NK-92 treated with Interleukin-12 subunit alpha and Interleukin-12 subunit beta, amount 100 ng/mL, for 24 hours (cell line): ENCODE data around the gene NLGN4X.
"Not testable (repeated sequence)": the region's sequence is repeated elsewhere in the genome, so short reads cannot be mapped to it uniquely, and the experiment has no call there.

Source experiments
- DNase-seq: peaks from one replicate; lab custom pipeline; 2025; lab: John Stamatoyannopoulos, UW

Gene NLGN4X

DNA sequence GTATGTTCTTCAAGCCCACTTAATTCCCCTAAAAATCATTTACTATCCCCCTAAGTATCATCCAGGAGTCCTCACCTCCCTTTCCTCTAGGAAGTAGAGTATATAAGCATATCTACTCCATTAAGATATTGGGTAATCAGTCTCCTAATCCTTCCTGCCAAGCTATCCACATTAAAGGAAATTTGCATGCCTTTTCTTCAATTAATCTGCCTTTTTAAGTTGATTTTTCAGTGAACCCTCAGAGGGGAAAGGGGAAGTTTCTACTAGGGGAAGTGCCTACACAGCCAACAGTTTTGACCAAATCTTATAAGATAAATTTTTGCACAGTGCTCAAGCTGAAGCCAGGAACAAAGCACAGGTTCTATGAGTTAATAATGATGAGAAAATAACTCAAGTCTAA lies 222.8 kb downstream of the NLGN4X start:
- no peak for DNase-seq

DNA sequence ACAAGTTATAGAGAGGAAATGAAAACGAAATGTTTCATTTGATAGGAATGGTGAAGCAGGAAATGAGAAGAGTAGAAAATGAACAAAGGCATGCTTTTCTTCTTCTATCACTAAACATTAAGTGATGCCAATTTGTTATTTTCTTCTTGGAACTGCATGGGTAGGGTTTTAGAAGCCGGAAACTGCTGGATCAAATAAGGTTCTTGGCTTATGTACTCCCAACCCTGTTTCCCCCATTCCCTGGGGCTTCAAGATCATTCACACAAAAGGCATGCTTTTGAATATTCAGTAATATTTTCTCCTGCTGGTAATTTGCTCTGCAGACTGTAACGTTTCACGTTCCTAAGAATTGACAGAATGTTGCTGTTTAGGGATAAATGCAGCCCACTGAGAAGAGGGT lies 224.1 kb downstream of the NLGN4X start:
- DNase-seq: no peak

DNA sequence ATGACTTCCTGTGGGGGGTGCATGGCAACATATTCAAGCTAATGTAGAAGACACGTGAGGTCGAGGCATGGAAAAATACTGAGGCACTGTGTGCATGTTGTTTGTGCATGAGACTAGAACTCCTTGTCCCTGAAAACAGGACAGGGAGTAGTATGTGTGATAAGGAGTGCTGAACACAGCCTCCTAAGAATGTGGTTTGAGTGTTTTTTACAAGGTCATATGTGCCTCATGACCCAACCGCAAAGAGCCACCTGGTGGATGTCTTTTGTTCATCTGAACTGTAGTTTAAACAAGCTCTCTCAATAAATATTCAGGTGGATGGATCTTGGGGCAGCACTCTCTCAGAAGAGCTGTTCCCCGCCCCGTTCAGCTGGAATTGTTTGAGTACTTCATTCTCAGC lies 226.6 kb downstream of the NLGN4X start:
- no peak for DNase-seq

DNA sequence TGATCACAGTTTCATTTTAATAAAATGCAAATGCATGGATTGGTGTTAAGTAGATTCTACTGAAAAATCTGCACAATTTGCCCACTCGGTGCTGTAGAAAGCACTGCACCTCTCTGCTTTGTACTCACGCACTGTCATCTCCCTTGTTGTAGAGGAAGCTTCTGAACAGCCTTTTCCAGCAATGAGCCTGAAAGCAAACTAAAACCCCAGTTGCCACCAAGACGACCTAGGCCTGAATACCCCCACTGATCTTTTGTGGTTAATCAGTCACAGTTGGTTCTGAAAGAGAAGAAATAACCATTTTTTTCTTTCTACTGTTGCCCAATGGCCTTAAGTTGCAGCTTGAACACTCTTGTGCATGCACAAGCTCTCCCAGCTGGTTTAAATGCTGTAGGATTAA lies 229.8 kb downstream of the NLGN4X start:
- DNase-seq: no peak

DNA sequence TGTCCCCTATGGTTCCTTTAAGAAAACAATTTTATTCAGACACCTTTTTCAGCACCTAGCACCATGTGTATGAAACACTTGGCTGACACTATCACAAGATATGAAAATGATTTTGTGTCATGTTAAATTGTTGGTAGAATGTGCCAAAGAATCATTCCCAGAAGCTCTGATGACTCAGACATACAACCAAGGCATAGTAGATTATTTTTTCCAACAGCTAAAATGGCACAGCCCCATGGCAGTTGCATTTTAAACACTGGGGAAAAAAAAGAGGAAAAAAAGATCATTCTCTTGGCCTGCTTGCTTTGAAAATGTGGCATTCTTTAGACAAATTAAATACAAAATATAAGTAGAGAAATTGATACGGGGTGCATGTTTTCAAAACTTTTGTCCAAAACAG lies 230.2 kb downstream of the NLGN4X start:
- DNase-seq: no peak

DNA sequence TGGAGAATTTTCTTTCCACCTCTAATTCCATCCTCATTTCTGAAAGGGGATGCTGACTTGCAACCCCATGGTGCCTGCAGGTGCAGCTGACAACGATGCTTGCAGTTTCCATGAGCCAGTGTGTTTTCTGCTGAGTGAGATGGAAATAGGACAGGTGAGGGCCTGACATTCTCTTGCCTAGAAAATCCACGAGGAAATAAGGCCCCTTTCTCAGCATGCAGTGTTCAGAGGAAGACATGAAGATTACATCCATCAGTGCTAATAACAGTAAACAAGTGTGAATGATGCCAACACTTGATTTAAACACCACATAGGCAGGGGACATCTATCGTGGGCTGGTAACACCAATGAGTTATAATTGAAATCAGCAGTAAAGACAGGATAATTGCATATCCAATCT lies 237.3 kb downstream of the NLGN4X start:
- no peak for DNase-seq

DNA sequence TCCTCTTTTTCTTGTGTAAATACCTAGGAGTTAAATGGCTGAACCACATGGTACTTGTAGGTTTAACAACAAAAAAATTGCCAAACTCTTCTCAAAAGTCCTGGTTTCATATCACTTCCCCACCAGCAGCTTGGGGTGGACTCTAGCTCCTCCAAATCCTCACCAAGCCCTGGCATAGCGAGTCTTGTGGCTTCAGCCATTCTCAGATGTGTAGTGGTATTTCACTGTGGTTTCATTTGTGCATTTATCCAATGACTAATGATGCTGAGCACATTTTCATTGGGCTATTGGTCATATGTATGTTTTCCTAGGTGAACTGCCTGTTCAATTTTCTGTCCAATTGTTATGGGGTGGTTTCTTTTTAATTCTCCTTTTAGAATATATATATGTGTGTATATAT lies 249.3 kb downstream of the NLGN4X start:
- no peak for DNase-seq

DNA sequence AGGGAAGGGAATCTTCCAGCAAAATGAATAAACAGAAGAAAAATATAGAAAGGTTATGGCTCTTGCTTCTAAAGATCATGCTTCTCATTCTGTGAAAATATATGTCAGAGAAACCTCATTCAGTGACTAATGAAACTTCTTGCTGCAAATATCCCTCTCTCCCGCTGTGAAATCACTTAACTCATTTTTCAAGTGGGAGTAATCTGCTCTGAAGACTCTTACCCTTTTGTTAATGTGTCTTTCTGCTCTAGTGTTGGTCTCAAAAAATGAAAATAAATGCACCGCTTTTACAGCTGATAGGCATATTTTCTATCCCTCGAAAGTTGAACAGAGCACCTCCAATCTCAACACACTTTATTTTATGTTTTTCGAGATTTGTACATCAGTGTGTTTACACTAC lies 252.3 kb downstream of the NLGN4X start:
- no peak for DNase-seq

DNA sequence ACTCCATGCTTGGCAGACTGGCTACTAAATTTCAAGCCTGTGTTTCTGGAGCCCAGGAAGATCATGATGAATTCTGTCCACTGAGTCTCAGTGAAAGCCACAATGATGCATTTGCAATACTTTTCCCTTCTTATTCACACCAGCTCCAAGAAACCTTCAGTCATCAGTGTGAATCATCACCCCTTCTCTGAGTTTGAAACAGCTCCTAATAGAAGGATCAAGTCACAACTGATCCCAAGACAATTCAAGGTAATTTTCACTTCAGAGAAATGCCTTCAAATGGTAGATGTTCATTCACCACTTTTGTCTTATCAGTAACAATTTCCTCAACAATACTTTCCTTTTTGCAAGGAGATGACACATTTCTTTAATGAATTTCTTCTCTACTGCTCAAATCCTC lies 257.4 kb downstream of the NLGN4X start:
- DNase-seq: no peak

DNA sequence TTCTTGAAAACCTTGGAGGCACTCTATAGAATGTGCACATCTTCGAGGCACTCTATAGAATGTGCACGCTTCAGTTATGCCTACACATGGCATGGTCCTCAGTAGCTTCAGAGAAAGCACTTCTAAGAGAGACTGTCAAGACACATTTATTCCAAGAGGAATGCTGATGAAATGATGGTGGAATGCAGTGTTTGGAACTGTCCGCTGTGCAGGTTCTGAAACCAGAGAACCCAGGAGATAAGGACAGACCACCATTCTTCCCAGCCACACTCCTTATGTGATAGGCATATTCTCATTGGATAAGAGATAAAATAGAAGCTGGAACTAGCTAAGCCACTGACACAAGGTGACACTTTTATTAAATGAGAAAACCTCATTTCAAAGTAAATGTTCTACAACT lies 263.3 kb downstream of the NLGN4X start:
- DNase-seq: no peak

DNA sequence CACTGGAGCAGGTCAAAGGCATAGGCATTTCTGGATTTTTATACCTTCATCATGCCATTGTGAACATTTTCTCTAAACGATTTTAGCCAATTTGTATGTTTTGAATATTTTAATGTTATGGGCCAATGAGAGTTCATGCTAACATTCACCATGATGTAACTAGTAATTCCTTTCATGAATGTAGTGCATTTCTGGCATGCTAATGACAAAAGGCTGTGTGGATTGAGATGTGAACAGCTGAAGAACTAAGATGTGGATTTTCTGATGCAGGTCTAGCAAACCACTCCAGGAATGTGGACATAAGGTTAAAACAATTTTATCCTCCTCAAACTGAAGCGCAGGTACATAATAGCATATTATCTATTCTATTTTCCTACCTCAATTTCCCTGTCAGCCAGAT lies 269.4 kb downstream of the NLGN4X start:
- DNase-seq: no peak

DNA sequence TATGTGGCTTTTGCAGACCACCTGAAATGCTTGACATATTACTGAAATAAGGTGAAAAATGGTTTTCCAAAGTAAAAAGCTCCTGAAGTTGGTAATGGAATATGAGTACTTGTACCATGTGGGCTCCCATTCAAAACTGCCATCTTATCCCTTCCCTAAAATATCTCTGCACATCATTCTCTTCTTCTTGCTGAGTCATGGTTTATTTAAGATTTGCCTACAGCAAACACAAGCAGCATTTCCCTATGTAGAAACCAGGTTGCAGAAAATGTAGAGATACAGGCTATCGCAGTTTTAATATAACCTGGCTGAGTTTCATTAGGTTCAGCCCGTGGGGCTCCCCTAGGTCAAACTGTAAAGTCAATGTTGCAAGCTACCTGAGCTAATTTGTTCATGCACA lies 270.1 kb downstream of the NLGN4X start:
- no peak for DNase-seq

DNA sequence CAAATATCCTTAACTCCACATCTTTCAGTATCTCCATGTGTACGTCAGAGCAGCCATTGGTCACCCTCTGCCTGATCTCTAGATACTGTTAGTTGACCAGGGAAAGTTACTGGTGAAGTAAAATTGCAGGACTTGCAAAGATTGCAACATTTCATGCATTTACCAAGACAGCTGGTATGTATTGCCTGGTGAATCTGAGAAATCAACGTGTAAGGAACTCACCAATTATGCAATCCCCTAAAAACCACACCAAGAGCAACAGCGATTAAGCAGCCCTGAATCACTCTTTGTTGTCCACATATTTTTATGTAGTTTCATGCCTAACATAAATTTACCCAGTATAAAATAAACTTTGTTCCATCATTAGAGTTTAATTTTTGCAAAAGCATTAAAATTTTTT lies 271.2 kb downstream of the NLGN4X start:
- no peak for DNase-seq

DNA sequence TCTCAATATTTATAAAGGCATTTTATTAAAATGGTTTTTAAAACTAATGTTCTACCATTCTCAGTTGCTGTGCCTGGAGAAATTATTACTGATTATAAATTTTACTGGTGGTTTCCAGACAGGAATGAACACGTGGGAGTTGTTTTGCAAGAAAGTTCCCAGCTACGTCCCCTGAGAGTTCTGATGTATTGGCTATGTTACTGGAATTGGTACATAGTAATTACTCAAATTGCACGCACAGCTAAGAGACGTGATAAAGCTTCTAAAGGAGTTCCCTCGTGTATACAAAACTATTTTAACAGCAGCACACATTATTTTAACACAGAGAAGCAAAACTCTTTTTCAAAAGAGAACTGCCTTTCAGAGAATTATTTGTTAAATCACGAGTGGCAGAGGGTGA lies 292.2 kb downstream of the NLGN4X start:
- no peak for DNase-seq

DNA sequence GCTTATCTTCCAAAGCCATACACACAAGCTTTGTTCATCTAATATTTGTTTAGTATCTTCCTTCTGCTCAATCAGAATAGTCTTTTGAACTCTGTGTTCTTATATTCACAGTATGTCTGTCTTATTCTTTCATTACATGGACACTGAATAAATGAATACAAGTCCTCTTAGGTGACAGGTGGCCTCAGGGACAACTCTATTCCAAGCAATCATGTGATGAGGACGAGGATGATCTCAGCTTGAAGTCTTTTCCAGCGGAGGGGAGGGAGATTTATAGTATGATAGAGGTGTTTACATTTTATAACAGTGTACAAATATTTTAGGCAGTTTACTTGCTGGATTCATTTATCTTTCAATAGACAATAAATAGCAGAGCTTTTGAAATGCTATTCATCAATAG lies 300.4 kb downstream of the NLGN4X start:
- DNase-seq: no peak

DNA sequence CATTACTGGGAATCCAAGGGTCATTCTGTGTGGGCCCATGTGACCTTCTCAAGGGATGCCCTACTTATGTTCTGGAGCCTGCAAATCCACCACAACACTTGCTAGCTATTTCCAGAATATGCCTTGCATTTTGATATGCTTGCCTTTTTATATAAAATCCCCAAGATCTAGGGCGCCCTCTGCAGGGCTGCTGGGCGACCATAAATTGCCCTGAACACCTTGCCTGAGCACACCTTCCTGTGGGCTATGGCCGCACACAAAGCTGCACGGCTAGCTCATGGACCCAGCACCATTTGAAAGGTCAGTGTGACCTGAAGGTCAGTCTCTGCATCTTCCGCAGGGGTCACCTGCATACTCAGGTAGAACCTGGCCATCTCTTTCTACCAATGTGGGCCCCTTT lies 311.7 kb downstream of the NLGN4X start:
- no peak for DNase-seq

DNA sequence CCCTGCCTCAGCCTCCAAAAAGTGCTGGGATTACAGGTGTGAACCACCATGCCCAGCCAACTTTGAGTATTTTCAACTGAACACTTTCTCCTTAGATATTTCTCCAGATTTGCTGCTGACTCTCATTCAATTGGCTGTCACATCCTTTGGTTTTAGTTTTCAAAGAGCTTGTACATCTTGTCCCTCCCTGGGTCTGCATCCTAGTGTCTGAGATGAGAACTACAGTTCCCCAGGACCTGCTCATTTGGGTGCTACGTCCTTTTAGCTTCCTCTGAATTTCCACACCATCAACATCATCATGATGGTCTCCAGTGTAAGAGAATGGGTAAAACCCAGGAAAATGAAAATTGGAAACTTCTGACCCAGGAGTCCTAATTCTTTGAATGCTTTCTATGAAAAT lies 312.9 kb downstream of the NLGN4X start:
- no peak for DNase-seq

DNA sequence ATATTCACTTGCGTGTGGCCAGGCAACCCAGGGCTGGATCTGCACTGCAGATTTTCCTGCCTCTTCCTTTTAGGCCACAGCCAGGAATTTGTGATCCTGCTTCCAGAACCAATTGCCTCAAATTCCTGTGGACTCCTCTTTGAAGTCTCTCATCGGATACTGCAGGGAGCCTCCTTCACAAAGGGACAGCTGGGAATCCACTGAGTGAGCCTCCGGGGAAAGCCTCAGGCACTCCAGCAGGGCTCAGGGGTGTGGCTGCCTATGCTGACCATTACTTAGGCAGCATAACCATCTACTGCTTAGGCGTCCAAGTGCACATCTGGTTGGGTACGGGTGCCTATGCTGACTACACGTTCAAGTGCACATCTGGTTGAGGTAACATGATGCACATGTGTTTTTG lies 321.5 kb downstream of the NLGN4X start:
- DNase-seq: no peak

DNA sequence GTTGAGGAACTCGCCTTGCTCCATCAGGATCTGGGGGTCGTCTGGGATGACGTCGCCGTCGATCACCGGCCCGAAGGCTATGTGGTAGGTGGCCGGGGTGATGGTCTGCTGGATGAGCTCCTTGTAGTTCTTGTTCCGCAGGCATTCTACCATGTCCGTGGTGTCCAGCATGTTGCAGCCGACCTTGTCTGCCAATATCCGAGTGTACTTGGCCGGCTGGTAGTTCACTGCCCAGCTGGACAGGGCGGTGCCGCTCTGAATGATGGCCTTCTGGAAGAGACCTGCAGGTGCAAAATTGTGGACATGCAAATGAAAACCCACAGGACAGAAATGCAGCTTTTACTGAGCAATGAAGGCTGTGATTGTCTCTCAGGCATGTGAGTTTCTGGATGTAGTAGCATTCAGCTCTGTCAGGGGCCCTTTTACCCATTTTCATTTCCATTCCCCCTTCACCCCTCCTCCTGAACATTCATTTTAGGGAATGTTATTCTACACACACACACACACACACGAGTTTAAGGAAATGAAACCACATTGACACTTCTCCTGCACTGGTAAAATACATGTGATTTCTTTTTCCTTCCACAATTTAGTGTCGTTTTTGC lies 325.0 kb downstream of the NLGN4X start:
- DNase-seq: not testable (repeated sequence)

DNA sequence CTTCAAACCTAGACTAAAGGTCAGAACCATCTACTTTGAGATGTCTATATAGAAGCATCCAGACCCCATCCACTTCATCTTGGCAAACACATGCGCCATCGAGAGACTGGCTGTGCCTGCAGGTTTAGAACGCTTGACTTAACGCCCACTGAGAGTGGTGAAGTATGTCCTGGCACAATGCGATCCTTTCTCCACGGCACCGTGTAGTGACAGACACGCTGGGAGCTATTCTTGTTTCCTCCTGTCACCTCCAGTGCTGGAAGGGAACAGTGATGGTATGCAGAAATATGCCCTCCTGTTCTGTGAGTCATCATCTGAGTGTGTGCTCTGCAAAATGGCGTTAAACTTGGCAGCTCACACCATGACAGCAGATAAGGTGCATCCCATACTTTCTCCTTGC lies 330.2 kb downstream of the NLGN4X start:
- DNase-seq: no peak

DNA sequence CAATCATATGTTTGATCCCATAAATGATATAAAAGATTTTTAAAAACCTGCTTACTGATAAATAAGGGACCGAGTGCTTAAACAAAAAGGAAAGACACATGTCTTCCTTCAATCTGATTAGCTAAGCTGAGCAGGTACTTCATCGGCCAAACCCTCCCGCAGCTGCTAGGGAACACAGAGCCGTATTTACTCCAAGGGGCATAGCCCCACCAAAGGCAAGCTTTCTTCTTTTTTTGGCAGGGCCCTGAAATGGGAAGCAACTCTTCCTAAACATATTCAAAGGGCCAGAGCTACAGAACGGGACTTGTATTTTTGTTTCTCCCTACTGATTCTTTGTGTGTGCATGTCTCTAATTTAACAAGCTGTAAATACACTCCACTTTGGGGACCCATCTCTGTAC lies 337.3 kb downstream of the NLGN4X start:
- no peak for DNase-seq

DNA sequence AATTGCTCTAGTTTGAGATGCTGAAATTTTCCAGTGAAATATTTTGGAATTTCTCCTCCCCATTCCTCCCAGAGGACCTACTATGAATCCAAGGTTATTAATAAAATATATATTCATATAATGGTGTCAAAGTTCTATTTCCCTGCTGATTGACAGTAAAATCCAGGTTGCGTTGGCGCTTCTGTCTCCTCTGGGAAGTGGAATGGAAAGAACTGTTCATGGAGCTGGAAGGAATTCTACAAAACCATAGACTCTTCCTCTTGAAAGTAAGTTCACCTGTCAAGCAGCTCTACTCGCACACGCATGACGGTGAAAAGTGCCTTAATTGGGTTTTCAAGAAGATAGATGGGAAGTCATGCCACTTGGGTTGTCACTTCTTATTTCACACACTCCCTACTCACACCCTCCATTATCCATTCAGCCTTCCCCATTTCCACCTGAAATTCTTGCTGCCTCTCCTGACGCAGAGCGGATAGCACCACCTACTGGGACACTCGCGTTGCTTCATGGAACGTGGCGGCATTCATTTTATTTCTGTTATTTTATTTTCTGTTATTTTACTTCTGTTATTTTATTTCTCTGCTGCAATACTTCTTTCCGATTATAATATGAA lies 351.6 kb downstream of the NLGN4X start:
- DNase-seq: no peak

DNA sequence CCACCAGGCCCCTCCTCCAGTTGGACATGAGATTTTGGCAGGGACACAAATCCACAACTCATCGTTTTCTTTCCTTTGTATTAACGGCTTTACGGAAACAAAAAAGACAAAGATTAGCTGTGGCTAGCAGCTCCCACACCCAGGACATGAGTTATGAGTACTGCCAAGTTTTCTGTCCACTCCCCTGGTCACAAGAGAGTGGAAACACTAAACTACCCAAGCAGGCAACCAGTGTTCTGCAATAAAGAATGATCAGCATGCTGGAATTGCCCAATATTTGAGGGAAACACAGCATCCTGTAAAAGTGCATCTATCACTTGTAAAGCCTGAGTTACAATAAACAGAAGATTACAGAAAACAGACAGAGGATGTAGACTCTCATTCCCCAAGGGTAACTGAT lies 358.4 kb downstream of the NLGN4X start:
- DNase-seq: no peak

DNA sequence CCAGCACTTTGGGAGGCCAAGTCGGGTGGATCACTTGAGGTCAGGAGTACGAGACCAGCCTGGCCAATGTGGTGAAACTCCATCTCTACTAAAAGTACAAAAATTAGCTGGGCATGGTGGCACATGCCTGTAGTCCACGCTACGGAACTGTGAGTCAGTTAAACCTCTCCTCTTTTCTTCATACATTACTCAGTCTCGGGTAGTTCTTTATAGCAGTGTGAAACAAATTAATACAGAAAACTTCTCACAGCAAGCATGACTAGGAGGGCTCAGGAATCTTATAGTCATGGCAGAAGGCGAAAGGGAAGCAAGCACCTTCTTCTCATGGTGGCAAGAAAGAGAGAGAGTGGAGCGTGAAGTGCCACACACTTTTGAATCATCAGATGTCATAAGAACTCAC lies 358.9 kb downstream of the NLGN4X start:
- no peak for DNase-seq

DNA sequence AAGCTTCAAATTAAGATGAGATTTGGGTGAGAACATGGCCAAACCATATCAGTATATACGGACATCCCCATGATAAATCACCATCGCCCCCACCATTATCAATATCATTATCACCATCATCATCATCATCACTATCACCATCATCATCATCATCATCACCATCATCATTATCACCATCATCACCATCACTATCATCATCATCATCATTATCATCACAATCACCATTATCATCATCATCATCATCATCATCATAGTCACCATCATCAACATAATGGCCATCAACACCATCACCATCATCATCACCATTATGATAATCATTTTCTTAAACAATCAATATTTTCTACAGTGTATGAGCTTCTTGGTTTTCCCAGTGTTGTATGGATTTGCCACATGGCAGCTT lies 360.9 kb downstream of the NLGN4X start:
- DNase-seq: no peak
